ENCODE measurements around the gene KIF15.

The KIF15 gene

DNA sequence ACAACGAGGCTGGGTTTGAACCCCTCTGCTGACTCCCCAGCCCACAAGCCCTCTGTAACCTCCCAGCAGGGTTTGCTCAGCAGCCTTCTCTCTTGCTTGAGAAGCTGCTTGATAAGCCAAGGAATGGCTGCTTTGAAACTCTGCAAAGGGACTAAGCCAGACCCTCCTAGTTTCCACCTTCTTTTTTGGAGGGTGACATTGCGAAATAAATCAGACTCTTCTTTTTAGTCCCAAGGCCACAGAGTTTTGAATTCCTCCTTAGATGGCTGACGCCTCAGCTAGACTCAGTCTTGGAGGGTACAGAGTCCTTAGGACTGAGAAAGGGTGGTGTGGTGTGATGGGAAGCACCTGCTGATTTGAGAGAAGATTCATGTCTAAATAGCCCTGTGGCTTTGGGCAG, 114.0 kb downstream of the KIF15 start:
- no peaks in the 10 kb centered on the region for H3K9me3 ChIP-seq (ENCODE audit: low read length)
- H3K36me3 ChIP-seq (ENCODE audit: insufficient read depth, low read length): peaks cover 6% of the 10 kb centered on the region
- no peak overlapping the region for H2AFZ ChIP-seq (ENCODE audit: low read depth, low read length)
- no peak overlapping the region for H3K4me3 ChIP-seq (ENCODE audit: low read length)
- no peaks in the 10 kb centered on the region for H3K4me1 ChIP-seq (ENCODE audit: insufficient read depth, low read length)
- no peaks in the 10 kb centered on the region for H3K27me3 ChIP-seq (ENCODE audit: insufficient read depth, low read length)

DNA sequence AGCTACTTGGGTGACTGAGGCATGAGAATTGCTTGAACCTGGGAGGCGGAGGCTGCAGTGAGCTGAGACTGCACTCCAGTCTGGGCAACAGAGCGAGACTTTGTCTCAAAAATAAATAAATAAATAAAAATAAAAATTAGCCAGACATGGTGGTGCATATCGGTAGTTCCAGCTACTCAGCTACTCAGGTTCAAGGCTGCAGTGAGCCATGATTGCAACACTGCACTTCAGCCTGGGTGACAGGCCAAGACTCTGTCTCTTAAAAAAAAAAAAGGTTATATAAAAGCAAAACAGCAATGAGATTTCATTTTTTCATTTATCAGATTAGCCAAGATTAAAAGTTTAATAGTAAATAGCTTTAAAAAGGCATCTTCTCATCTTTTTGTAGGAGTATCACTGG, 115.7 kb downstream of the KIF15 start:
- Histone ChIP-seq H3K4me1 (ENCODE audit: insufficient read depth, low read length) (no peaks in the 10 kb centered on the region), H2AFZ (ENCODE audit: low read depth, low read length) (no peak overlapping the region), H3K36me3 (ENCODE audit: insufficient read depth, low read length) (peaks cover 6% of the 10 kb centered on the region), H3K9me3 (ENCODE audit: low read length) (no peaks in the 10 kb centered on the region), H3K27me3 (ENCODE audit: insufficient read depth, low read length) (no peaks in the 10 kb centered on the region), H3K4me3 (ENCODE audit: low read length) (no peak overlapping the region)

DNA sequence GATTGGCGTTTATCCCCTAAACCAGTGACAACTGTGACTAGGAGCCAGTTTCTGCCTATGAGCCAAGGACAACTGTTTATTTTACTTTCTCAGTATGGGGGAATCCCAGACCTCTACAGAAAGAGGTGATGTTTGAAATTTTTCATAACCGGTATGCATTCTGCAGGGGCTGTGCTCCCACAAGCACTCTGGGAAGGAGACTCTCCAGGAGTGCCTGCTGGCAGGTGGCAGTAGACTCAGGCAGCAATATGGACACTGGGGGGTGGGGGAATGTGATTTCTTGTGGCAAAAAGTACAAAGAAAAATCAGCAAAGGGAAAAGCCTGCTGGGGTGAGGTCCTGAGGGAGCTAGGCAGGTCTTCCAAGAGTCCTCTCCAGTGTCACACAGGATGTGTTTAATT, 118.7 kb downstream of the KIF15 start:
- H2AFZ ChIP-seq (ENCODE audit: low read depth, low read length): no peak overlapping the region
- H3K36me3 ChIP-seq (ENCODE audit: insufficient read depth, low read length): no peaks in the 10 kb centered on the region
- H3K27me3 ChIP-seq (ENCODE audit: insufficient read depth, low read length): no peaks in the 10 kb centered on the region
- no peak overlapping the region for H3K4me3 ChIP-seq (ENCODE audit: low read length)
- peaks cover 3% of the 10 kb centered on the region for H3K9me3 ChIP-seq (ENCODE audit: low read length)
- no peaks in the 10 kb centered on the region for H3K4me1 ChIP-seq (ENCODE audit: insufficient read depth, low read length)

DNA sequence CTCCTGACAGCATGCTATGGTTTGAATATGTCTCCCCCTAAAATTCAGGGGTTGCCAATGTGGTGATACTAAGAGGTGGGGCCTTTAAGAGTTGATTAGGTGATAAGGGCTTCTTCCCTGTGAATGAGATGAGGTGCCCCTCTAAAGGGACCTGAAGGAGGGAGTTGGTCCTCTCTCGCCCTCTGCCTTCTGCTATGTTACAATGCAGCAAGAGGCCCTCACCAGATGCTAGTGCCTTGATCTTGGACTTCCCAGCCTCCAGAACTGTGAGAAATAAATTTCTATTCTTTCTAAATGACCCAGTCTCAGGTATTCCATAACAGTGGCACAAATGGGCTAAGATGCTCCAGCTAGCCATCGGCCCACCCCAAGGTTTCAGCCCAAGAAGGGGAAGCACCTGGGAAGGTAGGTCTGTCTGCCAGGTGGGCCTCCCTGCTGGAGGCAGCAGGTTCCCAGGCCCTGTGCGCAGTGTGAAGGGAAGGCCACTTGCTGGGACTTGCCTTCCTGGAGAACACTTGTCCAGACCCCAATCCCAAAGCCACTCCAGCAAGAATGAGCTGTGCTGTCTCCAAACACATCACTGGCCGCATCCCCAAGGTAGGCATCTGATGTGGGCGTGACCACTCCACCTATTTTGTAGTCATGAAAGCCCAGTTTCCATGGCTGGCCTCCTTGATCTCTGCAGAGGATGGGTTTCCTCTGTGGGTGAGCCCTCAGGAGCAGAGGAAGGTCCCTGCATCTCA, 121.8 kb downstream of the KIF15 start:
- peaks cover 3% of the 10 kb centered on the region for H3K9me3 ChIP-seq (ENCODE audit: low read length)
- H3K27me3 ChIP-seq (ENCODE audit: insufficient read depth, low read length): no peaks in the 10 kb centered on the region
- no peak overlapping the region for H3K4me3 ChIP-seq (ENCODE audit: low read length)
- no peaks in the 10 kb centered on the region for H3K36me3 ChIP-seq (ENCODE audit: insufficient read depth, low read length)
- H3K4me1 ChIP-seq (ENCODE audit: insufficient read depth, low read length): no peaks in the 10 kb centered on the region
- no peak overlapping the region for H2AFZ ChIP-seq (ENCODE audit: low read depth, low read length)

DNA sequence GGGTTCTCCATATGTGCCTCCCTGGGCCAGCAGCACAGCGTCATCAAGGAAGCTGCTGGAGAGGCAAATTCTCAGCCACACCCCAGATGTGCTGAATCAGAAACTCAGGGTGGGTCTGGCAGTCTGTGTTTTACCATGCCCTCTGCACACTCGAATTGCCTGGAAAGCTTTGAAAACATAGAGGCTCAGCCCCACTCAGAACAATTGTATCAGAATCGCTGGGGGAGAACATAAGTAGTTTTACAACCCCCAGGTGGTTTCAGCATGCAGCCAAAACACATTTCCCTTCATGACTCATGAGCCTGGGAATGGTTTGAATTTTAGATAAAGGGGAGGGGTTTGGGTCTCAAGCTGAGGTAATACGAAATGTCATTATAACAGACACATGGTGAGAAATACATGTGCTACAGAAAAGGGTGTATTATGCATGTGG, 122.4 kb downstream of the KIF15 start:
- Histone ChIP-seq H2AFZ (ENCODE audit: low read depth, low read length) (no peak overlapping the region), H3K36me3 (ENCODE audit: insufficient read depth, low read length) (no peaks in the 10 kb centered on the region), H3K9me3 (ENCODE audit: low read length) (peaks cover 3% of the 10 kb centered on the region), H3K27me3 (ENCODE audit: insufficient read depth, low read length) (no peaks in the 10 kb centered on the region), H3K4me3 (ENCODE audit: low read length) (no peak overlapping the region), H3K4me1 (ENCODE audit: insufficient read depth, low read length) (no peaks in the 10 kb centered on the region)

DNA sequence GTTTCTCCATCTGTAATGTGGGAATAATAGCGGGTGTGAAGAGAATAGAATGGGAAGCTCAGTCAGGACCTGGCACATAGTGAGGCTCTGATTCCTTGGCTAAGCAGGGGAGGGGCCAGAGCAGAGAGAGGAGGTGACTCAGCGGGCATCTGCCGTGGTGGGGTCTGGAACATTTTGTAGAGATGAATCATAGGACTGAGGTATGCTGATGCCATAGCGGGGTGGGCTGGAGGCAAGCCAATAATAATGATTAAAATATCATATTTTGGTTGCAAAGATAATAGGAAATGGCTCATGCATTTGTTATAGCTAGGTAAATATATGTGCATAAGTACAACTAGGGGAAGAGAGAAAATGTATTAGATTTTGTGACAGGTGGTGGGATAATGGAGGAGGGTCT, 124.0 kb downstream of the KIF15 start:
- Histone ChIP-seq H2AFZ (ENCODE audit: low read depth, low read length) (no peak overlapping the region), H3K4me3 (ENCODE audit: low read length) (no peak overlapping the region), H3K4me1 (ENCODE audit: insufficient read depth, low read length) (no peaks in the 10 kb centered on the region), H3K36me3 (ENCODE audit: insufficient read depth, low read length) (no peaks in the 10 kb centered on the region), H3K9me3 (ENCODE audit: low read length) (peaks cover 3% of the 10 kb centered on the region), H3K27me3 (ENCODE audit: insufficient read depth, low read length) (no peaks in the 10 kb centered on the region)

DNA sequence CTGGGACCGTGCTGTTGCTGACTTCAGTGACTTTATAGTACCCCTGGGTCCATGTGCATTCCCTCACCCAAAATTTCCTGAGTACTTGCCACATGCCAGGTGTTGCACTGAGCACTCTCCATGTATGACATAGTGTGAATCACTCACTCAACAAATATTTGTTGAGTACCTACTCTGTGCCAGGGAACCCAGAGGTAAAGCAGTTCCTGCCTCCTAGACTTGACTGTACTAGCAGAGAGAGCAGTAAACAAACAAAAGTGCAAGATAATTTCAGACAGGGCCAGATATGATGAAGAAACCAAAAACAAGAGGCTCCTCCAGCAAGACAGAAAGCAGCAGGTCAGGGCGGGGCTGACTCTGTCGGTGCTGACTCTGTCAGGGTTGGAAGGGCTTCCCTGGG, 125.0 kb downstream of the KIF15 start:
- Histone ChIP-seq H3K27me3 (ENCODE audit: insufficient read depth, low read length) (no peaks in the 10 kb centered on the region), H3K36me3 (ENCODE audit: insufficient read depth, low read length) (no peaks in the 10 kb centered on the region), H2AFZ (ENCODE audit: low read depth, low read length) (no peak overlapping the region), H3K9me3 (ENCODE audit: low read length) (peaks cover 3% of the 10 kb centered on the region), H3K4me1 (ENCODE audit: insufficient read depth, low read length) (no peaks in the 10 kb centered on the region), H3K4me3 (ENCODE audit: low read length) (no peak overlapping the region)

DNA sequence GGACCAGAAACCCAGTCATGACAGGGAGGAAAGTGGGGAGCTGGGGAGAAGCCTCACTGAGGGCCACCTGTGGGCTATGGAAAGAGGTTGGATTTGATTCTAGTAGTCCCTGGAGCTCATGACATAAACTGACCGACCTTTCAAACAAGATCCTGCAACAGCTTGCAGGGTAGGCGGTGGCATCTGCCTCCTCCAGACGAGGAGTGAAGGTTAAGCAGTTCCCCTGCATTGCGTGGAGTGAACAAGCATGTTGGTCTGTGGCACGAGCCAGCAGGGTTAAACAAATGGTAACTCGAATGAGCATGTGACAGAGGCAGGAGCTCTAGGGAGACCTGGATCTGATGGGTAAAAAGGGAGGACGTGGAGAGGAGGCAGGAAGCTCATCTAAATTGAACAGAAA, 125.5 kb downstream of the KIF15 start:
- no peaks in the 10 kb centered on the region for H3K4me1 ChIP-seq (ENCODE audit: insufficient read depth, low read length)
- H2AFZ ChIP-seq (ENCODE audit: low read depth, low read length): no peak overlapping the region
- no peak overlapping the region for H3K4me3 ChIP-seq (ENCODE audit: low read length)
- no peaks in the 10 kb centered on the region for H3K27me3 ChIP-seq (ENCODE audit: insufficient read depth, low read length)
- H3K9me3 ChIP-seq (ENCODE audit: low read length): peaks cover 3% of the 10 kb centered on the region
- no peaks in the 10 kb centered on the region for H3K36me3 ChIP-seq (ENCODE audit: insufficient read depth, low read length)

DNA sequence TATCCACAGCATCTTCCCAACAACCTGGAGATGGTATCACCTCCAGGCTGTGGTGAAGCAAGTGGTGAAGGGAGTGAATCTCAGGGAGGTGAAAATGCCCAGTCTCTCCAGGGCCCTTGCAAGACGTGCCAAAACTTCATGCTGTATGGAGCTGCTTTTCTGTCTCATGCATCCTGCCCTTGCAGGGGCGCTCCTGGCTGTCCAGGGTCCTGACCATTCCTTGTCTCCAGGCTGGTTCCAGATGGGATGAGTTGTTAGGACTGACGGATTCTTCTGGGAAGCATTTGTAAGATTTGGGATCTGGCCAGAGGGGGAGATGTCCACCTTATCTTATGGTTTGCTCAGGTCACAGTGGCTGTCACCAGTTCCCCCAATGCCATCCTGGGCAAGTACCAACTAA, 128.7 kb downstream of the KIF15 start:
- H3K27me3 ChIP-seq (ENCODE audit: insufficient read depth, low read length): no peaks in the 10 kb centered on the region
- H3K4me3 ChIP-seq (ENCODE audit: low read length): no peak overlapping the region

DNA sequence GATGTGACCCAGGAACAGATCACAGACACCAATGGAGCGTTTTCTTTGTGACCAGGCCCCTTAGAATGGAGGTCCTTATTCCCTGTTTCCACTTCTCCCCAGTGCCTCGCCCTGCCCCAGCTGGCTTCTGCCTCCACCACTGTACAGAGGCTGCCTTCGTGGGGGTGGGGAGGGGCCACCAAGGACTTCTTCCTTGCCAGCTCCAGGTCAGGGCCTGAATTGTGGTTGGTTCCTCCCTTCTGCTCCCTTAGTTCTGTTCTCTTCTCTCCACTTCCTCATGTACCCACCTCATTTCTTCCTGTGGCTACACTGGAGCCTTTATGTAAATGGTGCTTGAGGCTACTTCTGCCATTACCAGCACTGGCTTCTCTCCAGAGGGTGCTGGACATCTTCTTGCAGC, 129.3 kb downstream of the KIF15 start:
- Histone ChIP-seq H3K4me1 (ENCODE audit: insufficient read depth, low read length) (peaks cover 2% of the 10 kb centered on the region), H2AFZ (ENCODE audit: low read depth, low read length) (no peak overlapping the region), H3K27me3 (ENCODE audit: insufficient read depth, low read length) (no peaks in the 10 kb centered on the region), H3K4me3 (ENCODE audit: low read length) (no peak overlapping the region), H3K9me3 (ENCODE audit: low read length) (no peaks in the 10 kb centered on the region), H3K36me3 (ENCODE audit: insufficient read depth, low read length) (no peaks in the 10 kb centered on the region)

More for the DNA sequence above, 128.7 kb downstream of the KIF15 start:
- H3K36me3 ChIP-seq (ENCODE audit: insufficient read depth, low read length): no peaks in the 10 kb centered on the region
- H3K9me3 ChIP-seq (ENCODE audit: low read length): no peaks in the 10 kb centered on the region
- peaks cover 2% of the 10 kb centered on the region for H3K4me1 ChIP-seq (ENCODE audit: insufficient read depth, low read length)
- H2AFZ ChIP-seq (ENCODE audit: low read depth, low read length): no peak overlapping the region

DNA sequence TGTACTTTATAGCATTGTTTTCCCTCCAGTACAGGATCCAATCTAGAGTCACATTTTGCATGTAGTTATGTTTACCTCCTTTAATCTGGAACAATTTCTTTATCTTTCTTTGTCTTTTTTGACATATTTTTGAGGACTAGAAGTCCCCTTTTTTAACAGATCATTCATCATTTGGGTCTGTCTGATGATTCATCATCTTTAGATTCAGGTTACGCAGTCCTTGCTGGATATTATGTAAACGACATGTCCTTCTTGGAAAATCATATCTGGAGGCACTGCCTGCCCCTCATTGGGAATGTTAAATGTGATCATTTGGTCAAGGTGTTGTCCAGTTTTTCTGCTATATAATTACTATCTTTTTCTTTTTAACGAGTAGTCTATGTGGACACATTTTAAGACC, 131.1 kb downstream of the KIF15 start:
- H3K27me3 ChIP-seq (ENCODE audit: insufficient read depth, low read length): no peaks in the 10 kb centered on the region
- H3K9me3 ChIP-seq (ENCODE audit: low read length): no peaks in the 10 kb centered on the region
- peaks cover 2% of the 10 kb centered on the region for H3K4me1 ChIP-seq (ENCODE audit: insufficient read depth, low read length)
- H3K36me3 ChIP-seq (ENCODE audit: insufficient read depth, low read length): no peaks in the 10 kb centered on the region
- no peak overlapping the region for H3K4me3 ChIP-seq (ENCODE audit: low read length)
- no peak overlapping the region for H2AFZ ChIP-seq (ENCODE audit: low read depth, low read length)

DNA sequence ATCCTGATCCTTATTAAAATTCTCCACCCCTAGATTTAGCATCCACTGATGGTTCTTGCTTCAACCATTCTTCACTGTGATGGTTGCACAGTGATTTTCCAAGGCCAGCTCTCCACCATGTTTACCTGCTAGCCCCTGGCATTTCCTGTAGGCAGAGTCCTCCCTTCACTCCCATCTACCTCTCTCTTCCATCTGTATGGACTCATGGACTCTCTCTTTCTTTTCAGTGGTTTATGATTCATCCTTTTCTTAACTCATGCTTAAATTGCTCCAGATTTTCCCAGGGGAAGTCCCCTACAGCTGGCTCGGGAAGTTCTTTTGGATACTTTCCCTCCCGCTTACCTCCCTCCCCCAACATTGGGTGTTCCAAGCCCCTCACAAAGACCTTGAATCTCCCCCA, 131.5 kb downstream of the KIF15 start:
- no peak overlapping the region for H2AFZ ChIP-seq (ENCODE audit: low read depth, low read length)
- H3K4me1 ChIP-seq (ENCODE audit: insufficient read depth, low read length): peaks cover 2% of the 10 kb centered on the region
- no peaks in the 10 kb centered on the region for H3K36me3 ChIP-seq (ENCODE audit: insufficient read depth, low read length)
- H3K9me3 ChIP-seq (ENCODE audit: low read length): no peaks in the 10 kb centered on the region
- no peak overlapping the region for H3K4me3 ChIP-seq (ENCODE audit: low read length)
- H3K27me3 ChIP-seq (ENCODE audit: insufficient read depth, low read length): no peaks in the 10 kb centered on the region

DNA sequence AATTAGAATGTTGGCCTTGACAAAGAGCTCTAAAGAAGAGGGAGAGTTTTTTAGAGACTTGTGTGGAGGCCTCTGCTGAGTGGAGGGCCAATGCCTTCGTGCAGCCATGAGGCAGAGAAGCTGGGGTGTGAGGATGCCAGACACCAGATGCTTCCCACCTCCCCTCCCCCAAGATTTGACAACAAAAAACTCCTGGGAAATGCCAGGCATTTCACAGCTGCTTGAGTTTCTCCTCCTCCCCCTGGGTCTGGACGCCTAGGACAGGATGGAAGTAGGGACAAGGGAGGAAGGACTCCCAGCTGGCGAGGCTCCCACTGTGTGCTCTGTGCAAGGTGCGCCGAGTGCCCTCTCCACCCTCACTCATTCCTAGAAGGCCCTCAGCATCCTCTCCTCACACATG, 132.9 kb downstream of the KIF15 start:
- Histone ChIP-seq H3K4me1 (ENCODE audit: insufficient read depth, low read length) (peaks cover 11% of the 10 kb centered on the region), H3K4me3 (ENCODE audit: low read length) (no peak overlapping the region), H2AFZ (ENCODE audit: low read depth, low read length) (no peak overlapping the region), H3K27me3 (ENCODE audit: insufficient read depth, low read length) (no peaks in the 10 kb centered on the region), H3K36me3 (ENCODE audit: insufficient read depth, low read length) (no peaks in the 10 kb centered on the region), H3K9me3 (ENCODE audit: low read length) (no peaks in the 10 kb centered on the region)

DNA sequence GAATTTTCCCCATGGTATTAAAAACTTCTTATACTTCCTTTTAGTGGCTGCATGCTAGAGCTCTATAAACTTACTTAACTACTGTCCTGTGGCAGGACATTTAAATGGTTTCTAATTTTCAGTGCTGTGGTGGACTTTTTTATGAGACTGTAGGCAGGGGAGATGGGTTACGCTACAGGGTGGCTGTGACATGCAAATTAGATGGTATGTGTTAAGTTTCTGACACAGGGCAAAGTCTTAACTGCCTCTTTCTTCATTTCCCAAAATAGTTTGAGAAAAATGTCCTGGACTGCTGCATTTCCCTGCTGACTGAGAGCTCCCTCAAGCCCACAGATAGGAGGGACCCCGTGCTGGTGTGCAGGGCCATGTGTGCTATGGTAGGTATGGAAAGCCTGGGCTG, 134.8 kb downstream of the KIF15 start:
- H3K36me3 ChIP-seq (ENCODE audit: insufficient read depth, low read length): no peaks in the 10 kb centered on the region
- no peak overlapping the region for H2AFZ ChIP-seq (ENCODE audit: low read depth, low read length)
- H3K4me1 ChIP-seq (ENCODE audit: insufficient read depth, low read length): peaks cover 22% of the 10 kb centered on the region
- H3K4me3 ChIP-seq (ENCODE audit: low read length): no peak overlapping the region
- H3K27me3 ChIP-seq (ENCODE audit: insufficient read depth, low read length): no peaks in the 10 kb centered on the region
- H3K9me3 ChIP-seq (ENCODE audit: low read length): no peaks in the 10 kb centered on the region

Measured in neuron (in vitro differentiated cells).